Adrenal gland (tissue), 5 donors: ENCODE data around the gene NSG2.

Source experiments
- CTCF ChIP-seq, 6 experiments: fragments of 450-650 bp in 4 of 6; fragments of 200-600 bp in 2 of 6; sonication (generic) in 1 of 6; IDR thresholded peaks; 1 replicate in 5 of 6; 2 replicates in 1 of 6; pipeline versions ENCODE4 v1.5.1 to v1.8.0; 2016 to 2021; ENCODE audit warnings: antibody characterized with exemption in 6 of 6, mild to moderate bottlenecking in 2 of 6, moderate library complexity in 1 of 6
- POLR2A ChIP-seq, 2 donors: fragments of 450-650 bp; IDR thresholded peaks; one replicate each; pipeline ENCODE4 v1.6.1; 2017; ENCODE audit warnings: antibody characterized with exemption in 2 of 2, mild to moderate bottlenecking in 2 of 2, moderate library complexity in 1 of 2
- donor health status: DM: no; HTN: no; CAD: no.

- TF ChIP-seq CTCF (IDR thresholded peaks at IDR 0.05) = no peak
- no peak for TF ChIP-seq POLR2A (IDR thresholded peaks at IDR 0.05)
Observed at GRCh38 chr5:174071484-174071883, 26.0 kb downstream of the NSG2 start.
